HG03039 (cell line): ENCODE measurements around the gene DHRS4L2.

Experiments used
- ATAC-seq: cut with Tn5 transposase; IDR thresholded peaks from one replicate; pipeline ENCODE4 v1.9.1; 2021; ENCODE audit warnings: mild to moderate bottlenecking, moderate library complexity; ENCODE audit not compliant: unreplicated experiment

Gene DHRS4L2

DNA sequence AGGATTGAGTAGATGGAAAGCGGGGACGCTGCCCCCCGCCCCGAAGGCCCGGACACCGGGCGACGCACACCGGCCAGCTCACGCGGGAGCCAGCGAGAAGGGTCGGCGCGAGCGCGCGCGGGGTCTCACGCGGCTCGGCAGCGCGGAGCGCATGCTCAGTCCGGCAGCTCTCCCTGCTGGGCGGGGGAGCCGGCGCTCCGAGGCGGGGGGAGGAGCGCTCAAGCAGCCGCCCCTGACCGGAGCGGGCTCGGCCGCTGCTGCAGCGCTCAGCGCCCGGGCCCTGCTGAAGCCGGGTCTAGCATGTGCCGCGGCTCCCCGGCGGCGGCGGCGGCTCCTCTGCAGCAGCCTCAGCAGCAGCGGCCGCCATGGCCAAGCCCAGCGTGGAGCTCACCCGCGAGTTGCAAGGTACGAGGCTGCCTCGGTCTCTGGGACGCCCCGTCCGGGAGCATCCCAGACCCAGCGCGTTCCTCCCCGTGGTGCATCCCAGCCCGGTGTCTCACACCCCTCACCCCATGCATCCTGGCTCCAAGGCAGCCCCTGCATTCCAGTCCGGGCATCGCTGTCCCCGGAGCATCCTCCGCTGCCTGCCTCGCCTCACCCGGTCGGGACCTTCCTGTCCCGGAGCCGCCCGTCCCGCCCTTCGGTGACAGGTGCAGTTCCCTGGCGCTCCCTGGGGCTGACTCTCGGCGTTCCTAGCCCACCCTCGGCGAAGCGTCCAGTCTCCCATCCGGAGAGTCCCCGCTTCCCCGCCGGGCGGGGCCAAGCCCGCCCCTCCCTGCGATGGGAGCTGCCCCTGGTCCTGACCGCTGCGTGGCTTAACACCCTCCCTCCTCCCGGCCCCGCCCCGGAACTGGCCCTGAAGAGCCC is 63.3 kb downstream of the DHRS4L2 start, which contains the start of gene CARMIL3:
CARMIL3 (plus strand) TSS at position 221 of the 867 bp plus-strand sequence; CDS start at position 366, 145 bp downstream.
- peak; percentile 50 for ATAC-seq

DNA sequence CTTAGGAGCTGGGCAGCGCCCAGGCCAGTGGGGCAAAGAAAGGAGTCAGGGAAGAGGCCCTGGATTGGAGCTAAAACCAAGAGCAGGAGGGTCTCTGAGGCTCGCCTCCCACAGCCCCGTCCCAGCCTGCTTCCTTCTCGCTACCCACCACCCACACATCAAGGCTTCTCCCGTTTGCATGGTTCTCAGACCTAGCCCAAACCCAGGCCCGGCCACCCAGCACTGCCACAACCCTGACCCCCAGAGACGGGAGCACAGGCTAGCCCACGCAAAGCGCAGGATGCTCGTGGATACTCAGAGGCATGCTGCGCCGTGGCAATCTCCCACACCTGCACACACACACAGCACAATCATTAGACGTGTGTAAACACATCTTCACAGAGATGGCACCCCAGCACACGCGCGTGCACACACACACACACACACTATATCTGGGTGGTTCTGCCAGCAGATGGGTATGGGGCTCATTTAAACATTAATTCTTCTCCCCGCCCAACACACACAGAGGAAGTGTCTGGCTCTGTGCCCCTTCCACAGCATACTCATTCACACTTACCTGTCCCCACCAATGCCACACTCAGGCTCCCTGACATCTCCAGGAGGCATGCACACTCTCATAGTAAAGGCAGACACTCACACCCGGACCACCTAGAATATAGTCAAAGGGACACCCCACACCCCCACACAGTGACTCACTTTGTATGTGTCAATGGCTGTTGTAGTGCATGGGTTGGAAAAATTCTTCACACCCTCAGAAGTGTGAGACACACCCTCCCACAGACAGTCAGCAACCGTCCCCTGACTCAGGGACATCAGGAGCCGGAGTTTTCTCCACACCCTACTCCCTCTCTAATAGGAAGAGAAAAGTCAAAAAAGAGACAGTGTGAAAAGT is 64.2 kb downstream of the DHRS4L2 start:
- ATAC-seq: no peak

DNA sequence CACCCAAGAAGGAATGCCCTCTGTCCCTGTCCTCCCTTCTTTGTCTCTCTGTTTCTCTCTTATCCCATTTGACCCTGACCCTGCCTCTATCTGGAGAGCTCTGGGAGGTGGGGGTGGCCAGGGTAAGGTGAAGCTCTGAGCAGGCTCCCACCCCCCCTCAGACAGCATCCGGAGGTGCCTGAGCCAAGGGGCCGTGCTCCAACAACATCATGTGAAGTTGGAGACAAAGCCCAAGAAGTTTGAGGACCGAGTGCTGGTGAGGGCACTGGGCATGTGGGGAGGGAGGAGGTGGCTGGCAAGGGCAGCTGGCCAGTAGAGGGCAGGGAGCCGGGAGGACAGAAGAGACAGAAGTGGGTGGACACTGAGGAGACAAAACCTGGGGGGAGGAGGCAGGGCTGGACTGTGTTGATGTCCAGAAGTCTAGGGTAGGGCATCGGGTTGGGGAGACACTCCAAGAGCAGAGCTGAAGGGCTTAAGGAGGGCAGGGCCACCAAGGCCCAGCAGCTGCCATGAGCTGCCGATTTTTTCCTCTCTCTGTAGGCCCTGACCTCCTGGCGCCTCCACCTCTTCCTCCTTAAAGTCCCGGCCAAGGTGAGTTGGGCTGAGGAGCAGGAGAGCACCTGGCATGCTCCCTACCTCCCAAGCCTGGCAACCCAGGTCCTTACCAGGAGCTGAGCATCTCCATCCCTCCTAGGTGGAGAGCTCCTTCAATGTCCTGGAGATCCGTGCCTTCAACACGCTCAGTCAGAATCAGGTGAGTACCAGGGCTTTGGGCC is 65.0 kb downstream of the DHRS4L2 start:
- ATAC-seq: no peak

DNA sequence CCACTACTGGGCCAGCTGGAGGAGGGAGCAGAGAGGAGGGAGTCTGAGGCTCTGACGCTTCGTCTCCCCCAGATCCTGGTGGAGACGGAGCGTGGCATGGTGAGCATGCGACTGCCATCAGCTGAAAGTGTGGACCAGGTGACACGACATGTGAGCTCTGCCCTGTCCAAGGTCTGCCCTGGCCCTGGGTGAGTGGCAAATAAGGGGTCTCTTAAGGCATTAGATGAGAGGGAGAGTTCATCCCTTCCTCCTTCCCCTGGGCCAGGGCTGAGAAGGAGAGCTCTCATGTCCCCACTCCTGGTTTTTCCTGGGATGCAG is 65.6 kb downstream of the DHRS4L2 start:
- no peak for ATAC-seq

DNA sequence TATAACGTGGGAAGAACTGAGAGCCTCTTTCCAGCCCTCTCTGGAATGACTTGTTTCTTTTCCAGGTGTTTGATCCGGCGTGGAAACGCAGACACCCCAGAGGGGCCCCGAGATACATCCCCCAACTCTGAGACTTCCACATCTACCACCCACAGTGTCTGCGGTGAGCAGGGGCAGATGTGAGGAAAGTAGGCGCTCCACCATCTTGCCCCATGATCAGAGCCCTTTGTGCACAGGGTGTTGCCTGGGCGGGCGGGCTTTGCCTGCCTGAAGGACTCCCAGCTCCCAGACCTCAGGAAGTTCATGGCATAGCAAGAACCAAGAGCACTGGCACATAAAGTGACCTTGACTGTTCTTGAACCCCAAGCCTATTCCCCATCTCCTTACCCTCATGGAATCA is 65.9 kb downstream of the DHRS4L2 start:
- no peak for ATAC-seq
